ENCODE measurements around the gene MAGI2. TPM values are rescaled to one million over a fixed set of nuclear protein-coding genes. Genes with fewer than 3 reads are reported as not detected.

Gene MAGI2
- total RNA-seq, 2 experiments from 2014 or later = 0.17 TPM

GRCh38 chr7:78786055-78786454, 667.4 kb downstream of the MAGI2 start:
- Mint-ChIP-seq H3K4me1 (ENCODE audit: low read depth) (no peaks in the 10 kb centered on the region), H3K9me3 (peaks cover 5% of the 10 kb centered on the region), H3K27me3 (no peaks in the 10 kb centered on the region), H3K4me3 (no peak overlapping the region), H3K36me3 (no peaks in the 10 kb centered on the region), H3K27ac (no peak overlapping the region)
- intact Hi-C loops (cut with micrococcal nuclease) = no loop called here
- no peak for DNase-seq
- CTCF ChIA-PET = no interaction called here
- POLR2A ChIA-PET = no interaction called here

GRCh38 chr7:78783179-78783962, 670.1 kb downstream of the MAGI2 start:
- Mint-ChIP-seq H3K27ac (no peak overlapping the region), H3K9me3 (peaks cover 5% of the 10 kb centered on the region), H3K4me3 (no peak overlapping the region), H3K36me3 (no peaks in the 10 kb centered on the region), H3K27me3 (no peaks in the 10 kb centered on the region), H3K4me1 (ENCODE audit: low read depth) (no peaks in the 10 kb centered on the region)
- no peak for DNase-seq
- ChIA-PET POLR2A (no interaction called here), CTCF (no interaction called here)
- intact Hi-C loops (cut with micrococcal nuclease) = no loop called here

- Mint-ChIP-seq H3K4me1 (ENCODE audit: low read depth) (no peaks in the 10 kb centered on the region), H3K9me3 (peaks cover 5% of the 10 kb centered on the region), H3K36me3 (no peaks in the 10 kb centered on the region), H3K27me3 (no peaks in the 10 kb centered on the region), H3K27ac (no peak overlapping the region), H3K4me3 (no peak overlapping the region)
- POLR2A ChIA-PET = no interaction called here
- CTCF ChIA-PET = no interaction called here
- intact Hi-C loops (cut with micrococcal nuclease) = no loop called here
- DNase-seq = no peak
These were observed 672.9 kb downstream of the MAGI2 start for GRCh38 chr7:78780560-78780959.

GRCh38 chr7:78779788-78780187, 673.7 kb downstream of the MAGI2 start:
- Mint-ChIP-seq H3K36me3 (no peaks in the 10 kb centered on the region), H3K4me3 (no peak overlapping the region), H3K9me3 (peaks cover 5% of the 10 kb centered on the region), H3K27me3 (no peaks in the 10 kb centered on the region), H3K27ac (no peak overlapping the region), H3K4me1 (ENCODE audit: low read depth) (no peaks in the 10 kb centered on the region)
- DNase-seq = no peak
- POLR2A ChIA-PET = no interaction called here
- CTCF ChIA-PET = interaction anchor here (1.0 kb wide), 1 partner anchor 759 kb away, joined by 4 read pairs; no protein-coding TSS in a partner anchor
- intact Hi-C loops (cut with micrococcal nuclease) = no loop called here

- no peaks in the 10 kb centered on the region for H3K36me3 Mint-ChIP-seq
- H3K27me3 Mint-ChIP-seq = no peaks in the 10 kb centered on the region
- no peak for DNase-seq
- H3K9me3 Mint-ChIP-seq = peaks cover 5% of the 10 kb centered on the region
- POLR2A ChIA-PET = no interaction called here
- H3K27ac Mint-ChIP-seq = no peak overlapping the region
- intact Hi-C loops (cut with micrococcal nuclease) = no loop called here
- CTCF ChIA-PET = no interaction called here
- H3K4me1 Mint-ChIP-seq (ENCODE audit: low read depth) = no peaks in the 10 kb centered on the region
- H3K4me3 Mint-ChIP-seq = no peak overlapping the region
These were observed 675.6 kb downstream of the MAGI2 start for GRCh38 chr7:78777829-78778228.

- Mint-ChIP-seq H3K4me1 (ENCODE audit: low read depth) (no peaks in the 10 kb centered on the region), H3K36me3 (no peaks in the 10 kb centered on the region), H3K27me3 (peaks cover 3% of the 10 kb centered on the region), H3K27ac (no peak overlapping the region), H3K4me3 (no peak overlapping the region), H3K9me3 (no peaks in the 10 kb centered on the region)
- CTCF ChIA-PET = no interaction called here
- no peak for DNase-seq
- POLR2A ChIA-PET = interaction anchor here (0.6 kb wide), 1 partner anchor 45 kb away, joined by 3 read pairs; no protein-coding TSS in a partner anchor
- intact Hi-C loops (cut with micrococcal nuclease) = no loop called here
These were observed 682.8 kb downstream of the MAGI2 start for GRCh38 chr7:78770422-78771410.

- no peak overlapping the region for H3K4me3 Mint-ChIP-seq
- H3K27ac Mint-ChIP-seq = no peak overlapping the region
- DNase-seq = no peak
- POLR2A ChIA-PET = no interaction called here
- H3K36me3 Mint-ChIP-seq = no peaks in the 10 kb centered on the region
- CTCF ChIA-PET = no interaction called here
- no peaks in the 10 kb centered on the region for H3K9me3 Mint-ChIP-seq
- no peaks in the 10 kb centered on the region for H3K4me1 Mint-ChIP-seq (ENCODE audit: low read depth)
- intact Hi-C loops (cut with micrococcal nuclease) = no loop called here
- peaks cover 3% of the 10 kb centered on the region for H3K27me3 Mint-ChIP-seq
These were observed 683.9 kb downstream of the MAGI2 start for GRCh38 chr7:78769481-78770101.

- Mint-ChIP-seq H3K27ac (no peak overlapping the region), H3K36me3 (no peaks in the 10 kb centered on the region), H3K4me3 (no peak overlapping the region), H3K4me1 (ENCODE audit: low read depth) (no peaks in the 10 kb centered on the region), H3K27me3 (peaks cover 3% of the 10 kb centered on the region), H3K9me3 (no peaks in the 10 kb centered on the region)
- ChIA-PET CTCF (no interaction called here), POLR2A (no interaction called here)
- intact Hi-C loops (cut with micrococcal nuclease) = no loop called here
- DNase-seq = no peak
These were observed 684.6 kb downstream of the MAGI2 start for GRCh38 chr7:78768859-78769258.

- POLR2A ChIA-PET = no interaction called here
- Mint-ChIP-seq H3K9me3 (no peaks in the 10 kb centered on the region), H3K4me3 (no peak overlapping the region), H3K4me1 (ENCODE audit: low read depth) (no peaks in the 10 kb centered on the region), H3K27me3 (peaks cover 2% of the 10 kb centered on the region), H3K27ac (no peak overlapping the region), H3K36me3 (no peaks in the 10 kb centered on the region)
- intact Hi-C loops (cut with micrococcal nuclease) = no loop called here
- DNase-seq = no peak
- CTCF ChIA-PET = no interaction called here
These were observed 687.3 kb downstream of the MAGI2 start for GRCh38 chr7:78765943-78766729.

GRCh38 chr7:78764571-78764970, 688.9 kb downstream of the MAGI2 start:
- no peak for DNase-seq
- intact Hi-C loops (cut with micrococcal nuclease) = no loop called here
- no peaks in the 10 kb centered on the region for H3K4me1 Mint-ChIP-seq (ENCODE audit: low read depth)
- no peaks in the 10 kb centered on the region for H3K36me3 Mint-ChIP-seq
- no peak overlapping the region for H3K4me3 Mint-ChIP-seq
- ChIA-PET CTCF (no interaction called here), POLR2A (no interaction called here)
- no peak overlapping the region for H3K27ac Mint-ChIP-seq
- H3K9me3 Mint-ChIP-seq = no peaks in the 10 kb centered on the region
- no peaks in the 10 kb centered on the region for H3K27me3 Mint-ChIP-seq

- intact Hi-C loops (cut with micrococcal nuclease) = no loop called here
- CTCF ChIA-PET = no interaction called here
- POLR2A ChIA-PET = no interaction called here
- Mint-ChIP-seq H3K4me1 (ENCODE audit: low read depth) (no peaks in the 10 kb centered on the region), H3K9me3 (no peaks in the 10 kb centered on the region), H3K36me3 (no peaks in the 10 kb centered on the region), H3K27me3 (no peaks in the 10 kb centered on the region), H3K27ac (no peak overlapping the region), H3K4me3 (no peak overlapping the region)
- DNase-seq = no peak
These were observed 690.8 kb downstream of the MAGI2 start for GRCh38 chr7:78762625-78763024.
